ENCODE data around the gene RAP1A. TPM values are rescaled to one million over a fixed set of nuclear protein-coding genes. Genes with fewer than 3 reads are reported as not detected.
"Not testable (repeated sequence)": the region's sequence is repeated elsewhere in the genome, so short reads cannot be mapped to it uniquely, and the experiment has no call there.

The RAP1A gene
- polyA plus RNA-seq, 12 donors, result 51.4 to 76.6 (median 61.9) TPM; not detected in 1

- no peak for DNase-seq
These were observed 25.3 kb upstream of the RAP1A start for GRCh38 chr1:111594306-111594693.

GRCh38 chr1:111595807-111596206, 23.8 kb upstream of the RAP1A start:
- DNase-seq, result no peak

GRCh38 chr1:111596499-111596898, 23.1 kb upstream of the RAP1A start:
- no peak for DNase-seq

DNA sequence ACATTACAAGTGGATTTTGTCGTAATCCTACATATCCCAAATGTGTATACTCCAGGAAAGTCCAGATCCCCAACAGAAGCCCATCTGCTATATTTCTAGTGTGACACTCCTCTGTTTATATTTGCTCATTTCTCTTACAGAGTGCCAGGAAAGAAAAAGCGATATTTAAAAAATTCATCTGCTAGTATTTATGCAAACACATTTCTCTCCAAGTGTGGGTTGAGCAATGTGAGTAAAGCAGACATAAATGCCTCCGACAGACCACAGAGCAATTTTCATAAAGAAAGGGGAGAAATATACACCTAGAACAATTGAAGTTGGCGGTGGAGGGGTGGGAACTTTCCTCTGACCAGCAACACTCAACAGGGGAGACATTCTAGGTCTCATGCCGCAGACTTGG, 22.2 kb upstream of the RAP1A start:
- DNase-seq, result no peak

- DNase-seq, result no peak
These were observed 21.0 kb upstream of the RAP1A start for GRCh38 chr1:111598544-111598943.

- DNase-seq, result no peak
These were observed 19.6 kb upstream of the RAP1A start for GRCh38 chr1:111599781-111600693.

GRCh38 chr1:111600886-111601386, 18.7 kb upstream of the RAP1A start:
- DNase-seq, result no peak

DNA sequence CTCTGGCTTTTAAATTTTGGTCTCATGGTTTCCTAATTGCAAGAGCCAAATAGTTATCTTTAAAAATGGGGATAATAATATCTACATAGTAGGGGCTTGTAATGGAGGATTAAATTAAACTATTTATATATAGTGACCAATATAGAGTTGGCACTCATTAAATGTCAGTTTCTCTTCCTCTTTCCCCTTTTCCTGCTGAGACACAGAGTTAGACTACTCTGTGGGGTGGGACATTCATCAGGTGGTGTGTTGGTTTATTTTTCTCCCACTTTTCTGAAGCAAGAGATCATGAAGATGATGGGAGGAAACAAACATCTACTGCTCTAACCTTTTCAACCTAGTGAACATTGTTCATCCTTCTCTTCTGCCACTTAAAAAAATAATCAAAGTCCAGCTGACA, 17.3 kb upstream of the RAP1A start:
- no peak for DNase-seq

- DNase-seq, result no peak
These were observed 16.6 kb upstream of the RAP1A start for GRCh38 chr1:111602974-111603373.

DNA sequence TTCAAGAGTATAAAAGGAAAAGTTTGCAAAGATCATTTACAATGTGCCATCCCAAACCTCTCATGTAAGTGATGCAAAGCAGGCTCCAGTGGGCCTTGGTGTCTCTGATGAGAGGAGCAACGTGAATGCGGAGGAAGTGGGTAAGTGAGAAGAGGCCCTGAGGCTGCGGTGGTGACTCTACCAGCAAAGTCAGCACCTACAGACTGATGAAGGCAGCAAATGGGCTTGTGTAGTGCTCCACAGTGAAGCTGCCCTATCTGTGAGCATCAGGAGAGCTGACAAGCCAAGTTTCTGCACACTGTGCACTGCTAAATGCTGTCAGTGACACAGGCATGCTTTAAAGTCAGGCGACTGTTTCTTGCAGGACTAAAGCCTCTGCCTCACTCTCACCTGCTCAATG, 15.6 kb upstream of the RAP1A start:
- DNase-seq, result no peak

GRCh38 chr1:111604931-111605330, 14.7 kb upstream of the RAP1A start:
- DNase-seq, result no peak

DNA sequence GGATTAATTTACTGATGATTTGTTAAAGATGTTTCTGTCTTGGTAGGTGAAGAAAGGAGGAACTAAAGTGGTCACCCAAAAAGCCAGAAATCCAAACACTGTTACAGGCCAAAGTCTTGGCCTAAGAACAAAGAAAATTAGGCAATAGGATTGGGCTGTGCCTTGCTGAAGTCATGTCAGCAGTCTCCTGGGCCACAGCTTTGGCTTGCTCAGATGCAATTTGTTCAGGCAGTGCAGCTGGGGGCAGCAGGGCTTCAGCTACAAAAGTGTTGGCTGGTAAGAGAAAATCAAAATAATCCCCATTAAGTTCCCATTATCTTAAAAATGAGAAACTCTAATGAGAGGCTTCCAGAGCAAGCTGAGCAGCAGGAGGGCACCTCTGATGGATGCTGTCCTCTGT, 14.0 kb upstream of the RAP1A start:
- no peak for DNase-seq

GRCh38 chr1:111606457-111607215, 13.0 kb upstream of the RAP1A start:
- not testable (repeated sequence) for DNase-seq

DNA sequence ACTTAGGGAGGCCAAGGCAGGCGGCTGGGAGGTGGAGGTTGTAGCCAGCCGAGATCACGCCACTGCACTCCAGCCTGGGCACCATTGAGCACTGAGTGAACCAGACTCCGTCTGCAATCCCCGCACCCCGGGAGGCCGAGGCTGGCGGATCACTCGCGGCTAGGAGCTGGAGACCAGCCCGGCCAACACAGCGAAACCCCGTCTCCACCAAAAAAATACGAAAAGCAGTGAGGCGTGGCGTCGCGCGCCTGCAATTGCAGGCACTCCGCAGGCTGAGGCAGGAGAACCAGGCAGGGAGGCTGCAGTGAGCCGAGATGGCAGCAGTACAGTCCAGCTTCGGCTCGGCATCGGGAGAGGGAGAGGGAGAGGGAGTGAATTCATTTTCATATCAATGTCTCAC, 11.1 kb upstream of the RAP1A start:
- not testable (repeated sequence) for DNase-seq

GRCh38 chr1:111611986-111612385, 7.6 kb upstream of the RAP1A start:
- no peak for DNase-seq

DNA sequence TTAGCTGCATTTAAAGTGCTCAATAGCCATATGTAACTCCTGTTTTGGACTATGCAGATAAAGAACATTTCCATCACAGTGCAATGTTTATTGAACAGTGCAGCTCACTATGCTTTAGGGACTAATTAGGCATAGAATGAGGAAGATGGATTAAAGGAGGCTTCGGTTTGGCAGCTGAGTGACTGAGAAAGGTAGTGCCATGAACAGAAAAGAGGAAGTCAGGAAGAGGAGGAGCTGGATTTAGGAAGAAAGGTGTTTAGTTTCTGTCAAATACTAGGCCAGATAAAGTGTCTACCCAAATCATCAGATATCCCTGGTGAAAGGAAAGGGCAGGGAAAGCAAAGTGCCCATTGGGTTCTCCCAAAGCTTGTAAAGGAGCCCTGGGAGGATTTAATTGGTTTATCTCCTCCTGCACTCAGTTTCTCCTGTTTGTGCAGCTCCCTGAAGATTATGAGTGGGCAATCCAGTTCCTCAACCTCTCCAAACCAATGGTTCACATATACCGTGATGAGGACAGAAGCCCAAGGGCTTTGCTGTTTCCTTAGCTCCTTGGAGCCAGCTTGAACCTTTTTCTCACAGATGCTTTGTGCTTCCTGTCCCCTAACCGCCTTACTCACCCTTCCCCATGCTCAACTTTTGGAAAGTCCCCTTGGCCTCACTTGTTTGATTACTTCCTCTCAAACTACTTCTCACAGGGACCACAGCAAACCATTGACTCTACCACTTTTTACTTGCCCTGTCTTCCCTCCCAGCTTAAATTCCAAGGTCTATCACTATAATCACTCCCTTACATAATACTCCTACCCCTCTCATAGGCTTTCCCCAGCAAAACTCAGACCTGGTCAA, 3.5 kb upstream of the RAP1A start:
- DNase-seq, result no peak

- no peak for DNase-seq
These were observed 1.5 kb upstream of the RAP1A start for GRCh38 chr1:111618081-111618480.

DNA sequence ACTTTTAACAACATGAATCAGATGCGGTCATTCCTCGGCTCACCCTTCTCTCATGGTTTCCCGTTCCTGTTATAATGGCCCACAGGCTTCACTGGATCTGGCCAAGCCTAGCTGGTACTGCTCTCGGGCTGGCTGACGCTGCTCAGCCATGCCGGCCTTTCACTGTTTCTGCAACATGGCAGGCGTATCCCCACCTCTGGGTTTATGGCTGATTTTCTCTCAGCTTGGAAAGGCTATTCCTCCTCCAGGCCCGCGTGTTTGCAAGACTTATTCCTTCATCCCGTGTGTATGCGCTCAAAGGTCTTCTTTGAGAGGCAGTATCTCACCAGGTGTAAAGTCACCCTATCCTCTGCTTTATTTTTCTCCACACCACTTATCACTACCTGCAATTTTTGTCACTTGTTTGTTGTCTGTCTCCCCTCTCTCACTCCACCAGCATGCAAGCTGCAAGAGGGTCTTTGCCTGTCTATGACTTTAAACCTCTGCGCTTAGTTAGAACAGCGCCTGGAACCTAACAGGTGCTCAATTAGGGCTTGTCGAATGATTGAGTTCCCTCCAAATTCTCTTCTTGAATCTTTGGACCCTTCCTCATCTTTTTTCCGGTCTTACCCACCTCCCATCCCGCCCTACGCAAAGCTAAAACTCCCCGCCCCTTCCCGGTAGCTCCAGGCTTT, 491 bp upstream of the RAP1A start:
- no peak for DNase-seq

- no peak for DNase-seq
These were observed 917 bp downstream of the RAP1A start for GRCh38 chr1:111620441-111620971.

DNA sequence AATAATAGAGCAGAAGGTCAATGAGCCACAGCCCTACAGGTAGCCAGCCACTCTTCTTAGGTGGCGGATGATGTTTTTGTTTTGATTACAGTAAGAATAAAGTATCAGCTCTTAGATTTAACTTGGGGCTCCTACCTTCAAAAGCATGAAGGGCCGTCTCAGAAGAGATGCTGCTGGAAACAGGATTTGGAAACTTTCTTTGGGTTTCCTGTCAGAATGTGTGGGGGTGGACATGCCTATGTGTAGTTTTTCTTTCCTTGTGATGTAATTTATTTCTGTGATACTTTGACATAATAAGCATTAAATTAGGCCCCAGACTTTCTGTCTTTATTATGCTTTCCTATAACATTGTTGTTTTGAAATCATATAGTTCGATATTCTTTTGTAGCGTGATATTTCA, 1.5 kb downstream of the RAP1A start:
- no peak for DNase-seq

DNA sequence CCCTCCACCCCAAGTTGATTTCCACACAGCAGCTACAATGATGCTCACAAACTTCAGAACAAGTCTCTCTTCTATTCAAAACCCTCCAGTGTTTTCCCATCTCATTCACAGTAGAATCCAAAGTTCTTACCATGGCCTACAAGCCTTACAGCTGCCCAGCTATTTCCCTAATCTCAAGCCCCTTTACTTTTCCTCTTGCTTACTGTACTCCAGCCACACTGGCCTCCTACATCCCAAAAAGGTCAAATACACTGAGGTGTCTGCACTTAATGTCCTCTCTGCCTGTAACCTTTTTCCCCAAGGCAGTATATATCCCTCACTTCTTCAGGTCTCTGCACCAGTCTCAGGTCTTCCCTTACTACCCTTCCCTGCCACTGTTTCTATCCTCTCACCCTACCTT, 2.6 kb downstream of the RAP1A start:
- no peak for DNase-seq
